Ishikawa (cell line): ENCODE results near the gene GAST.
A peak's percentile ranks its signal among the peaks of the same experiment; 100 is the strongest.

Experiments
- CEBPB ChIP-seq: IDR thresholded peaks from 2 replicates; pipeline ENCODE4 v1.6.1; 2012
- CREB1 ChIP-seq: IDR thresholded peaks from 2 replicates; pipeline ENCODE4 v1.6.1; 2012; ENCODE audit warnings: low read depth
- EGR1 ChIP-seq: IDR thresholded peaks from 2 replicates; pipeline ENCODE4 v1.6.1; 2012
- EP300 ChIP-seq: IDR thresholded peaks from 2 replicates; pipeline ENCODE4 v1.6.1; 2012; ENCODE audit warnings: borderline replicate concordance
- FOXM1 ChIP-seq: IDR thresholded peaks from 2 replicates; pipeline ENCODE4 v1.6.1; 2012; ENCODE audit warnings: low read depth, borderline replicate concordance
- NFIC ChIP-seq: IDR thresholded peaks from 2 replicates; pipeline ENCODE4 v1.6.1; 2012
- RAD21 ChIP-seq: IDR thresholded peaks from 2 replicates; pipeline ENCODE4 v1.6.1; 2012; ENCODE audit warnings: low read depth
- TAF1 ChIP-seq: IDR thresholded peaks from 2 replicates; pipeline ENCODE4 v1.6.1; 2012; ENCODE audit warnings: low read depth, mild to moderate bottlenecking
- TCF12 ChIP-seq: IDR thresholded peaks from 2 replicates; pipeline ENCODE4 v1.6.1; 2012; ENCODE audit warnings: low read depth
- TEAD4 ChIP-seq: IDR thresholded peaks from 2 replicates; pipeline ENCODE4 v1.6.1; 2012
- YY1 ChIP-seq: IDR thresholded peaks from 2 replicates; pipeline ENCODE4 v1.6.1; 2012; ENCODE audit warnings: low read depth
- ZBTB7A ChIP-seq: IDR thresholded peaks from 2 replicates; pipeline ENCODE4 v1.6.1; 2012; ENCODE audit warnings: low read depth
- TF ChIP-seq, protein P1 (sequence below): IDR thresholded peaks from 2 replicates; pipeline ENCODE4 v1.6.1; 2012
- TF ChIP-seq, protein P2 (sequence below): IDR thresholded peaks from 2 replicates; pipeline ENCODE4 v1.6.1; 2012
- TF ChIP-seq, protein P3 (sequence below): IDR thresholded peaks from 2 replicates; pipeline ENCODE4 v1.6.1; 2012; ENCODE audit warnings: low read depth, mild to moderate bottlenecking

The GAST gene

DNA sequence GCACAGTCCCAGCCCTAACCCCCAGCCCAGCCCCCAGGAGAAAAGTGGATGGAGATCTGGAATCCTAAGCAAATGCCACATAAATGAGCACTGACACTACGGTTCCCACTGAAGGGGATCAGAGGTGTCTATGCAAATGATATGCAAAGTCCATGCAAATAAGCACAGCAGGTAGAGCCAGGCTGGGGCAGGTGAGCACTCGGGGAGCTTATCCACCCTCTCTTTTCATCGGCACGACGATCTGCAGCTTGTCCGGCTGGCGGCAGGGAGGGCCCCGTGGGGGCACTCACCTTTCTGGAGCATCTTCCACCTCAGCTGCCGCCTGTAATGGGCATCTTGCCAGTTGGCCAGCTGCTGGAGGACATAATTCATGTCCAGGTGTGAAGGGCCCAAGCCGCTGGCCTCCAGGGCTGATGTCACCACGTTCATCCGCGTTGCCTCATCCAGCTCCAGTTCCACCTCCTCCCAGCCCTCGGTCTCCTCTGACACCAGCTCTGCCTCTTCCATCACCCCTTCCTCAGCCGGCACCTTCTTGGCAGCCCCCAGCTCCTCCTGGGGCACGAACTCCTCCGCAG, 12.4 kb downstream of the GAST start:
- TF ChIP-seq RAD21 (no peak), FOXM1 (no peak), CEBPB (0 out of 2 replicates have a peak, but pooled peaks have one; percentile 11), TEAD4 (no peak), ZBTB7A (no peak), NFIC (peak; percentile 70)
- TF ChIP-seq, protein P1, sequence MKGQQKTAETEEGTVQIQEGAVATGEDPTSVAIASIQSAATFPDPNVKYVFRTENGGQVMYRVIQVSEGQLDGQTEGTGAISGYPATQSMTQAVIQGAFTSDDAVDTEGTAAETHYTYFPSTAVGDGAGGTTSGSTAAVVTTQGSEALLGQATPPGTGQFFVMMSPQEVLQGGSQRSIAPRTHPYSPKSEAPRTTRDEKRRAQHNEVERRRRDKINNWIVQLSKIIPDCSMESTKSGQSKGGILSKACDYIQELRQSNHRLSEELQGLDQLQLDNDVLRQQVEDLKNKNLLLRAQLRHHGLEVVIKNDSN = no peak

DNA sequence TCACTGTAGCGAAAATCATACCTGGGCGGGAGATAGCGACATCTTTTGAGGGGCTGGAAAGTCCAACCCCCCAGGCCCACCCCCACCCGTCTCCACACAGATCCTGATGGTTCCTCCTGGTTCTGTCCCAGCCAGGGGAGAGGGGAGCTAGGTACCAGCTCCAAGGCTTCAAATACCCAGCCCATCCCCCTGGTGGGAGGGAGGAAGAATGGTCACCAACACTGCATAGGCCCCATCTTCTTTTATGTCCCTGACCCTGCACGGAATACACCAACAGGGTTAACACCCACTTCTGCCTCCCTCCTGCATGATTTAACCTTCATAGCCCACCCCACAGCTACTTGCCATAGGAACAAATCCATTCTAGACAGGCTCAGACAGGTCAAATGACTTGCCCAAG, 13.0 kb downstream of the GAST start:
- TF ChIP-seq TCF12 = no peak
- TF ChIP-seq CREB1 = no peak
- no peak for TF ChIP-seq TEAD4
- no peak for TF ChIP-seq NFIC
- no peak for TF ChIP-seq EP300
- TF ChIP-seq YY1 = no peak
- no peak for TF ChIP-seq RAD21
- TF ChIP-seq, protein P1 = no peak
- TF ChIP-seq, protein P2, sequence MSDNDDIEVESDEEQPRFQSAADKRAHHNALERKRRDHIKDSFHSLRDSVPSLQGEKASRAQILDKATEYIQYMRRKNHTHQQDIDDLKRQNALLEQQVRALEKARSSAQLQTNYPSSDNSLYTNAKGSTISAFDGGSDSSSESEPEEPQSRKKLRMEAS = no peak
- TF ChIP-seq ZBTB7A = no peak
- TF ChIP-seq EGR1 = no peak

DNA sequence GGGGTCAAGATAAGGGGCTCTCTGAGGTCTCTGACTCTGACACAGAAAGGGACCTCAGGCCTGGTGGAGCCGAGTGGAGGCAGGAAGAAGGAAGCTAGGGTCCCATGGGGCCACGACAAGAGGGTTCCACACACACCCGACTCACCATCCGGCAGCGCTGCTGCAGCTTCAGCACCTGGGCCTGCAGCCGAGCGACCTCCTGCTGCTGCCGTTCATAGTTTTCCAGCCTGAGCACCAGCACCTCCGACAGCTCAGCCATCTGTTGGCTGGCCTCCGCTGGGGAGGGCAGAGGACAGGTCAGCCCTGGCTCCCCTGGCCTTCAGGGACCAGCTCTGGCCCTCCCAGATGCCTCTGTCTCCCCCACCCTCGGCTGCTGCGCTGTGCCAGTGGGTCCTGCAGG, 15.9 kb downstream of the GAST start:
- TF ChIP-seq YY1 (no peak), CREB1 (no peak), TCF12 (no peak), RAD21 (no peak), ZBTB7A (no peak), CEBPB (no peak), NFIC (no peak)
- TF ChIP-seq, protein P1 = no peak

DNA sequence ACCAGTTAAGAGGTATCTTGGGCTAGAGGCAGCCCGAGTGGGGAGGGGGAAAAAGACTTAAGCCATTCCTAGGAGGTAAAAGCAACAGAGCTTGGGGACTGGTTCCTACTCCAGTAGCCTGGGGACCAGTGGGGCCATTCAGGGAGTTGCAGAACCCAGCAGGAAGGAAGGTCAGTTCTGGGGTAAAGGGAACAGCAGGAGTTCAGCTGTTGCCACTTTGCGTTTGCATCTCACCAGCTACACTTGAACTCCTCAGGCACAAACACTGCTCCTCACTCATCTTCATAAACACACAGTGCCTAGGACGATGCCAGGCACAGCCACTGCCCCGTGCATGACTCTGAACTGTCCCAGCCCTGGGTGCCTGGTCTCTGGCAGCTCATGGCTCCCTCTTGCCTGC, 18.3 kb downstream of the GAST start:
- TF ChIP-seq, protein P3, sequence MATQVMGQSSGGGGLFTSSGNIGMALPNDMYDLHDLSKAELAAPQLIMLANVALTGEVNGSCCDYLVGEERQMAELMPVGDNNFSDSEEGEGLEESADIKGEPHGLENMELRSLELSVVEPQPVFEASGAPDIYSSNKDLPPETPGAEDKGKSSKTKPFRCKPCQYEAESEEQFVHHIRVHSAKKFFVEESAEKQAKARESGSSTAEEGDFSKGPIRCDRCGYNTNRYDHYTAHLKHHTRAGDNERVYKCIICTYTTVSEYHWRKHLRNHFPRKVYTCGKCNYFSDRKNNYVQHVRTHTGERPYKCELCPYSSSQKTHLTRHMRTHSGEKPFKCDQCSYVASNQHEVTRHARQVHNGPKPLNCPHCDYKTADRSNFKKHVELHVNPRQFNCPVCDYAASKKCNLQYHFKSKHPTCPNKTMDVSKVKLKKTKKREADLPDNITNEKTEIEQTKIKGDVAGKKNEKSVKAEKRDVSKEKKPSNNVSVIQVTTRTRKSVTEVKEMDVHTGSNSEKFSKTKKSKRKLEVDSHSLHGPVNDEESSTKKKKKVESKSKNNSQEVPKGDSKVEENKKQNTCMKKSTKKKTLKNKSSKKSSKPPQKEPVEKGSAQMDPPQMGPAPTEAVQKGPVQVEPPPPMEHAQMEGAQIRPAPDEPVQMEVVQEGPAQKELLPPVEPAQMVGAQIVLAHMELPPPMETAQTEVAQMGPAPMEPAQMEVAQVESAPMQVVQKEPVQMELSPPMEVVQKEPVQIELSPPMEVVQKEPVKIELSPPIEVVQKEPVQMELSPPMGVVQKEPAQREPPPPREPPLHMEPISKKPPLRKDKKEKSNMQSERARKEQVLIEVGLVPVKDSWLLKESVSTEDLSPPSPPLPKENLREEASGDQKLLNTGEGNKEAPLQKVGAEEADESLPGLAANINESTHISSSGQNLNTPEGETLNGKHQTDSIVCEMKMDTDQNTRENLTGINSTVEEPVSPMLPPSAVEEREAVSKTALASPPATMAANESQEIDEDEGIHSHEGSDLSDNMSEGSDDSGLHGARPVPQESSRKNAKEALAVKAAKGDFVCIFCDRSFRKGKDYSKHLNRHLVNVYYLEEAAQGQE = no peak
- TF ChIP-seq RAD21 = no peak
- TF ChIP-seq NFIC = no peak

DNA sequence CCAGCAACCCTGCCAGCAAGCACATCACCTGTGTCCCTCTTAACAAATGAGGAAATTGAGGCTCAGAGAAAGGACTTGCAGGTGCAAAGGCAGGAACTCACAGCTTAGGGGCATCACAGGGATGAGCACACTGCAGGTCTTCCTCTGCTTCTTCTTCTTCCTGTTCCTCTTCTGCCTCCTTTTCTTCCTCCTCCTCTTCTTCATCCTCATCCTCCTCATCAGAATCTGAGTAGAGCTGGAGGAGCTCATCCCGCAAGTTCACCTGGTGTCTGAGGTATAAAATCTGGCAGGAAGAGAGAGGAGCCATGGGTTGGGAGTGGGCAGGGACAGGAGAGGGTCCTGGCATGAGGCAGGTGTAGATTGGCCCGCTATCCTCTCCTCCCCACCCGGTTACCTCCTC, 19.7 kb downstream of the GAST start:
- no peak for TF ChIP-seq RAD21
- no peak for TF ChIP-seq EGR1
- TF ChIP-seq TAF1 = no peak
- TF ChIP-seq, protein P1 = no peak

DNA sequence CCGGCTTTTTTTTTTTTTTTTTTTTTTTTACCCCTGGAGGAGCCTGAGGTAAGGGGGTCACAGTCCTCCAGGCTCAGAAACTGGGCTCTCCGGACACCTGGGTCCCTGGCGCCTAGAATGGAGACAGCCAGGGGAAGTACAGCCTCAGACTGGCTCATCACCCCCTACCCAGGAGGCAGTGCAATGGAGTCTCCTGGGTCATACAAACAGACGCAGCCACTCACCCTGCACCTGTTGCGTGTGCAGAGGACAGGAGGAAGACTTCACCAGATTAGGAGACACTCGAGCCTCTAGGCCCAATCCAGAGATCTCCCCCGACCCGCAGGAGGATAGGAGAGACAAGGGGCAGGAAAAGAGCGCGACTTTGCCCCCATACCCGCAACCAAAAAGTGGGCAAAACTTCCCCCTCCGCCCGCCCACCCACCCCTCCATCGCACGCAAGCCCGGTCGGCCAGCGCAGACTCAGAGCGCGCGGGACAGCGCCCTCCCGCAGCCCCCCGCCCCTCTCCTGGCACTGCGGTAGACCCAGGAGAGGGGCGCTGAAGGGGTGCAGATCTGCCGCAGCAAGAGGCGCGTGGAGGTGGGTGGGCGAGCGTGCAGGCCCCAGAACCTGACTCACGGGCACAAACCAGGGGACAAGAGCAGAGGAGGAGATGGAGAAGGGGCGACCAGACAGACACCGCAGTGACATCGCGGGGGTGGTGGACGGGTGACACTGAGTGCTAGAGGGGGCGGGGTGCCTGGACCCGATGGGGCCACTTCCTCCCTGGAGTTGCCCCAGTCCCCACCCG, 21.4 kb downstream of the GAST start:
- TF ChIP-seq TEAD4 (no peak), RAD21 (no peak), EP300 (no peak), TAF1 (no peak), CEBPB (no peak), FOXM1 (no peak), EGR1 (no peak), TCF12 (no peak), ZBTB7A (no peak), CREB1 (no peak), YY1 (no peak), NFIC (no peak)
- TF ChIP-seq, protein P2 = no peak
- TF ChIP-seq, protein P1 = no peak
- TF ChIP-seq, protein P3 = no peak
